ENCODE measurements around the gene AEBP2.

The AEBP2 gene

GRCh38 chr12:19432309-19433170, 6.8 kb upstream of the AEBP2 start:
- no peak for TF ChIP-seq CTCF (IDR thresholded peaks at IDR 0.05; ENCODE audit: low read length)
- Histone ChIP-seq H3K27ac (ENCODE audit: low read length) (no peak overlapping the region), H3F3A (ENCODE audit: insufficient read depth, low read length) (no peaks in the 10 kb centered on the region), H3K36me3 (replicated peaks; ENCODE audit: insufficient read depth, low read length) (no peaks in the 10 kb centered on the region), H3K9me3 (replicated peaks; ENCODE audit: insufficient read depth, low read length) (no peaks in the 10 kb centered on the region), H3K4me1 (ENCODE audit: low read length) (no peaks in the 10 kb centered on the region), H3K27me3 (replicated peaks; ENCODE audit: insufficient read depth, low read length) (no peaks in the 10 kb centered on the region), H3K79me2 (ENCODE audit: low read length) (no peaks in the 10 kb centered on the region), H3K9ac (ENCODE audit: low read length) (no peak overlapping the region), H3K4me3 (ENCODE audit: low read length) (no peak overlapping the region), H3K9me2 (replicated peaks; ENCODE audit: insufficient read depth, low read length) (no peaks in the 10 kb centered on the region), H2AFZ (ENCODE audit: low read length) (no peak overlapping the region), H3K4me2 (ENCODE audit: low read depth, low read length) (no peak overlapping the region), H4K20me1 (ENCODE audit: insufficient read depth, low read length) (no peaks in the 10 kb centered on the region)
- no peak for DNase-seq

- Histone ChIP-seq H3K4me1 (ENCODE audit: low read length) (no peaks in the 10 kb centered on the region), H3K79me2 (ENCODE audit: low read length) (no peaks in the 10 kb centered on the region), H3K4me2 (ENCODE audit: low read depth, low read length) (no peak overlapping the region), H2AFZ (ENCODE audit: low read length) (no peak overlapping the region), H3K4me3 (ENCODE audit: low read length) (no peak overlapping the region), H3F3A (ENCODE audit: insufficient read depth, low read length) (peaks cover 10% of the 10 kb centered on the region; the same call in 1 of the 2 replicates), H3K27me3 (replicated peaks; ENCODE audit: insufficient read depth, low read length) (no peaks in the 10 kb centered on the region), H3K36me3 (replicated peaks; ENCODE audit: insufficient read depth, low read length) (no peaks in the 10 kb centered on the region), H3K27ac (ENCODE audit: low read length) (no peak overlapping the region), H3K9me3 (replicated peaks; ENCODE audit: insufficient read depth, low read length) (no peaks in the 10 kb centered on the region), H3K9ac (ENCODE audit: low read length) (no peak overlapping the region), H4K20me1 (ENCODE audit: insufficient read depth, low read length) (no peaks in the 10 kb centered on the region), H3K9me2 (replicated peaks; ENCODE audit: insufficient read depth, low read length) (no peaks in the 10 kb centered on the region)
- no peak for DNase-seq
- no peak for TF ChIP-seq EZH2 (optimal IDR thresholded peaks at IDR 0.05; ENCODE audit: low read depth, low read length)
- no peak for TF ChIP-seq EZH2phosphoT487 (IDR thresholded peaks at IDR 0.05; ENCODE audit: low read length)
- no peak for TF ChIP-seq CTCF (IDR thresholded peaks at IDR 0.05; ENCODE audit: low read length)
Observed at GRCh38 chr12:19434538-19434937, 4.8 kb upstream of the AEBP2 start.

DNA sequence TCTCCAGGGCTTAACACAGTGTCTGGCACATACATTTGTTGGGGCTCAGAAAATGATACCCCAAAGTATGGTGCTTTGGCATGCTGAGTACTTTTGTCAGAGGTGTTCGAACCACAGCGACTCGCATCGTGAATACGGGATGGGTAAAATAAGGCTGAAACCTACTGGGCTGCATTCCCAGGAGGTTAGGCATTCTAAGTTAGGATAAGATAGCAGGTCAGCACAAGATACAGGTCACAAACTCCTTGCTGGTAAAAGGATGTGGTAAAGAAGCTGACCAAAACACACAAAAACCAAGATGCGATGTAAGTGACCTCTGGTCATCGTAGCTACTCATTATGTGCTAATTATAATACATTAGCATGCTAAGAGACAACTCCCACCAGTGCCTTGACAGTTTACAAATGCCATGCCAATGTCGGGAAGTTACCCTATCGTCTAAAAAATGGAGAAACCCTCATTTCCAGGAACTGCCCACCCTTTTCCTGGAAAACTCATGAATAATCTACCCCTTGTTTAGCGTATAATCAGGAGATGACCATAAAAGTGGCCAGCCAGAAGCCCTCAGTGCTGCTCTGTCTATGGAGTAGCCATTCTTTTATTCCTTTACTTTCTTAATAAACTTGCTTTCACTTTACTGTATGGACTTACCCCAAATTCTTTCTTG, 3.3 kb upstream of the AEBP2 start:
- Histone ChIP-seq H3K27ac (ENCODE audit: low read length) (no peak overlapping the region), H4K20me1 (ENCODE audit: insufficient read depth, low read length) (no peaks in the 10 kb centered on the region), H3F3A (ENCODE audit: insufficient read depth, low read length) (peaks cover 13% of the 10 kb centered on the region), H3K4me3 (ENCODE audit: low read length) (no peak overlapping the region), H3K79me2 (ENCODE audit: low read length) (peaks cover 13% of the 10 kb centered on the region), H2AFZ (ENCODE audit: low read length) (no peak overlapping the region), H3K27me3 (replicated peaks; ENCODE audit: insufficient read depth, low read length) (no peaks in the 10 kb centered on the region), H3K9ac (ENCODE audit: low read length) (no peak overlapping the region), H3K4me1 (ENCODE audit: low read length) (no peaks in the 10 kb centered on the region), H3K9me3 (replicated peaks; ENCODE audit: insufficient read depth, low read length) (no peaks in the 10 kb centered on the region), H3K4me2 (ENCODE audit: low read depth, low read length) (no peak overlapping the region), H3K36me3 (replicated peaks; ENCODE audit: insufficient read depth, low read length) (no peaks in the 10 kb centered on the region), H3K9me2 (replicated peaks; ENCODE audit: insufficient read depth, low read length) (no peaks in the 10 kb centered on the region)
- no peak for DNase-seq
- TF ChIP-seq CTCF (IDR thresholded peaks at IDR 0.05; ENCODE audit: low read length): no peak
- TF ChIP-seq EZH2phosphoT487 (IDR thresholded peaks at IDR 0.05; ENCODE audit: low read length): no peak
- no peak for TF ChIP-seq EZH2 (optimal IDR thresholded peaks at IDR 0.05; ENCODE audit: low read depth, low read length)
